GM19238 (cell line): Measurements from ENCODE around the gene NRIP3.

Experiments
- DNase-seq: peaks from one replicate; pipeline ENCODE4 v3.0.0; 2011; ENCODE audit warnings: low spot score; ENCODE audit not compliant: insufficient read length

The NRIP3 gene

GRCh38 chr11:9003573-9004182 is at the start of gene NRIP3:
TSS of gene NRIP3 (minus strand) at chr11:9004001. CDS start at chr11:9003935, 66 bp downstream.
- peak; percentile 40 for DNase-seq

GRCh38 chr11:9052316-9052715 is 48.5 kb upstream of the NRIP3 start:
- DNase-seq = no peak

GRCh38 chr11:9049959-9050358 is 46.2 kb upstream of the NRIP3 start:
- no peak for DNase-seq

- no peak for DNase-seq
These were observed 44.2 kb upstream of the NRIP3 start for GRCh38 chr11:9047964-9048523.

- DNase-seq = no peak
These were observed 42.7 kb upstream of the NRIP3 start for GRCh38 chr11:9046481-9046880.

GRCh38 chr11:9042488-9042887 is 38.7 kb upstream of the NRIP3 start:
- no peak for DNase-seq

GRCh38 chr11:9041747-9042146 is 37.9 kb upstream of the NRIP3 start:
- DNase-seq = no peak

- DNase-seq = no peak
These were observed 36.6 kb upstream of the NRIP3 start for GRCh38 chr11:9040410-9040809.

- DNase-seq = no peak
These were observed 36.1 kb upstream of the NRIP3 start for GRCh38 chr11:9039863-9040262.

- DNase-seq = no peak
These were observed 35.4 kb upstream of the NRIP3 start for GRCh38 chr11:9039198-9039597.

- DNase-seq = no peak
These were observed 34.7 kb upstream of the NRIP3 start for GRCh38 chr11:9038541-9038940.

- DNase-seq = no peak
These were observed 34.2 kb upstream of the NRIP3 start for GRCh38 chr11:9037963-9038362.

- no peak for DNase-seq
These were observed 33.4 kb upstream of the NRIP3 start for GRCh38 chr11:9037046-9037780.

- no peak for DNase-seq
These were observed 26.8 kb upstream of the NRIP3 start for GRCh38 chr11:9030601-9031000.

GRCh38 chr11:9029422-9029821 is 25.6 kb upstream of the NRIP3 start:
- DNase-seq = no peak

GRCh38 chr11:9028581-9028980 is 24.8 kb upstream of the NRIP3 start:
- DNase-seq = no peak

GRCh38 chr11:9025101-9025850 is 21.5 kb upstream of the NRIP3 start:
- no peak for DNase-seq

- no peak for DNase-seq
These were observed 19.3 kb upstream of the NRIP3 start for GRCh38 chr11:9022961-9023680.

GRCh38 chr11:9020916-9021315 is 17.1 kb upstream of the NRIP3 start:
- no peak for DNase-seq

GRCh38 chr11:9019861-9020260 is 16.1 kb upstream of the NRIP3 start:
- no peak for DNase-seq

- no peak for DNase-seq
These were observed 14.0 kb upstream of the NRIP3 start for GRCh38 chr11:9017773-9018172.
